ENCODE data around the gene MYH16.
"Not testable (repeated sequence)": the region's sequence is repeated elsewhere in the genome, so short reads cannot be mapped to it uniquely, and the experiment has no call there.

The MYH16 gene

DNA sequence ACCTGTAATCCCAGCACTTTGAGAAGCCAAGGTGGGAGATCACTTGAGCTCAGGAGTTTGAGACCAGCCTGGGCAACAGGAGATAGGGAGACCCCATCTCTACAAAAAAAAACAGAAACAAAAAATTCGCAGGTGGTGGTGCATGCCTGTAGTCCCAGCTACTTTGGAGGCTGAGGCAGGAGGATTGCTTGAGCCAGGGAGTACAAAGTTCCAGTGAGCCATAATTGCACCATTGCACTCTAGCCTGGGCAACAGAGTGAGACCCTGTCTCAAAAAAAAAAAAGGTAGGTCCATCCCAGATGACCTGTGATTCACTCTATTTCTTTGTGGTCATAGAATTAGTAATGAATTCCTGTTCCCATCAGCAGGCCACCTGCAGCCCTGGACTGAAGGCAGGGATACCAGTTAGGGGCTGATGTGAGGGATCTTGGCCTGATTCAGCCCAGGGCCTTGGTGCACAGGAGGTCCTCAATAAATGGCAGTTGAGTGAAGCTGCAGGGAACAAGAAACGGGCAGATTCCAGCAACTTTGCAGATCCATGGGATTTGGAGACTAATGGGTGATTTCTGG, at the start of gene MYH16:
Gene MYH16 (plus strand): TSS at position 364 of the 570 bp plus-strand sequence.
- no peak for DNase-seq (ENCODE audit: low spot score)

DNA sequence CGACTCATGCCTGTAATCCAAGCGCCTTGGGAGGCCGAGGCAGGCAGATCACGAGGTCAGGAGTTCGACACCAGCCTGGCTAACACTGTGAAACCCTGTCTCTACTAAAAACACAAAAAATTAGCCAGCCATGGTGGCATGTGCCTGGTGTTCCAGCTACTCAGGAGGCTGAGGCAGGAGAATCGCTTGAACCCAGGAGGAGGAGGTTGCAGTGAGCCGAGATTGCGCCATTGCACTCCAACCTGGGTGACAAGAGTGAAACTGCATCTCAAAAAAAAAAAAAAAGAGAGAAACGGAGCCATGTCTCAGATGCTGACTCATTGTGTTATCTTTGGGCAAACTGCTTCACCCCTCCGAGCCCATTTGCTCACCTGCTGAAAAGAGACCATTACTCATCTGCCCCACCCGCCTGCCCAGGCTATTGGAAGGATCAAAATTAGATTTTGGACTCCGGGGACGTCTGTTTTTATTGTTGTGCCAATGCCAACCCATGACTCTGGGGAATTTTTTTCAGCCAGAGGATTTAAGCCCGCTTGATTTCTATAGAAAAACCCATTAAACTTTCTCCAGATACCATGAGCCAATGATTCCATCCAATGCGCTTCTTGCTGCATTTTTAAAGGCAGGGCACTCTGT, 48.3 kb upstream of the MYH16 start:
- DNase-seq (ENCODE audit: low spot score): not testable (repeated sequence)

GRCh38 chr7:99224899-99225265, 47.8 kb upstream of the MYH16 start:
- no peak for DNase-seq (ENCODE audit: low spot score)

DNA sequence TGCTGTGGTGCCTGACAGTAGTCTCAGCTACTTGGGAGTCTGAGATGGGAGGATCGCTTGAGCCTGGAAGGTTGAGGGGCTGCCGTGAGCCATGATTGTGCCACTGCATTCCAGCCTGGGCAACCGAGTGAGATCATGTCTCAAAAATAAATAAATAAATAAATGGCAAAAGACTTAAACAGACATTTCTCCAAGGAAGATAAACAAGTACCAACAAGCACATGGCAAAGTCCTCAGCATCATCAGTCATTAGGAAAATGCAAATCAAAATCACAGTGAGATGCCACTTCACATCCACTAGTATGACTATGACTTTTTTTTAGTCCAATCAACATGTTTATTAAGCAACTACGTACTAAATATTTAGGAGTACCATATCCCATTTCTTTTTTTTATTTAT, 43.4 kb upstream of the MYH16 start:
- no peak for DNase-seq (ENCODE audit: low spot score)

- DNase-seq (ENCODE audit: low spot score): no peak
Observed at GRCh38 chr7:99232082-99232770, 40.4 kb upstream of the MYH16 start.

GRCh38 chr7:99232955-99233354, 39.7 kb upstream of the MYH16 start:
- DNase-seq (ENCODE audit: low spot score): not testable (repeated sequence)

DNA sequence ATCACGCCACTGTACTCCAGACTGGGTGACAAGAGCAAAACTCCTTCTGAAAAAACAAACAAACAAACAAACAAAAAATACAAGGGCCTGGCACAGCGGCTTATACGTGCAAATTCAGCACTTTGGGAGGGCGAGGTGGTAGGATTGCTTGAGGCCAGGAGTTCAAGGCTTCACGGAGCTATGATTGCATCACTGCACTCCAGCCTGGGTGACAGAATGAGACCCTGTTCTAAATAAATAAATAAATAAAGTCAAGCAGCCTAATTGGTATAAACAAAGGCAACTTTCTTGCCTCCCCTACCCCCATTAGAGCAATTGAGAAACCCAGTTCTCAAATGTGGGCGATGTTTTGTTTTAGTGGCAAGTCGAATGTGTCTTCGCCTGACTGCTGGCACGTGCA, 38.5 kb upstream of the MYH16 start:
- no peak for DNase-seq (ENCODE audit: low spot score)

GRCh38 chr7:99235925-99236324, 36.7 kb upstream of the MYH16 start:
- DNase-seq (ENCODE audit: low spot score): no peak

DNA sequence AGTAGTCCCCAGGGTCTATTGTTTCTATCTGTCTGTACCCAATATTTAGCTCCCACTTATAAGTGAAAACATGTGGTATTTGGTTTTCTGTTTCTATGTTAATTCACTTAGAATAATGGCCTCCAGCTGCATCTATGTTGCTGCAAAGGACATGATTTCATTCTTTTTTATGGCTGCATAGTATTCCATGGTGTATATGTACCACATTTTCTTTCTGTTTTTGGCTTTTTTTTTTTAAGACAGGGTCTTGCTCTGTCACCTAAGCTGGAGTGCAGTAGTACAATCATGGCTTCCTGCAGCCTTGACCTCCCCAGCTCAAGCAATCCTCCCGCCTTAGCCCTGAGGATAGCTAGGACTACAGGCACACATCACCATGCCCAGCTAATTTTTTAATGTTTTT, 34.8 kb upstream of the MYH16 start:
- DNase-seq (ENCODE audit: low spot score): not testable (repeated sequence)

DNA sequence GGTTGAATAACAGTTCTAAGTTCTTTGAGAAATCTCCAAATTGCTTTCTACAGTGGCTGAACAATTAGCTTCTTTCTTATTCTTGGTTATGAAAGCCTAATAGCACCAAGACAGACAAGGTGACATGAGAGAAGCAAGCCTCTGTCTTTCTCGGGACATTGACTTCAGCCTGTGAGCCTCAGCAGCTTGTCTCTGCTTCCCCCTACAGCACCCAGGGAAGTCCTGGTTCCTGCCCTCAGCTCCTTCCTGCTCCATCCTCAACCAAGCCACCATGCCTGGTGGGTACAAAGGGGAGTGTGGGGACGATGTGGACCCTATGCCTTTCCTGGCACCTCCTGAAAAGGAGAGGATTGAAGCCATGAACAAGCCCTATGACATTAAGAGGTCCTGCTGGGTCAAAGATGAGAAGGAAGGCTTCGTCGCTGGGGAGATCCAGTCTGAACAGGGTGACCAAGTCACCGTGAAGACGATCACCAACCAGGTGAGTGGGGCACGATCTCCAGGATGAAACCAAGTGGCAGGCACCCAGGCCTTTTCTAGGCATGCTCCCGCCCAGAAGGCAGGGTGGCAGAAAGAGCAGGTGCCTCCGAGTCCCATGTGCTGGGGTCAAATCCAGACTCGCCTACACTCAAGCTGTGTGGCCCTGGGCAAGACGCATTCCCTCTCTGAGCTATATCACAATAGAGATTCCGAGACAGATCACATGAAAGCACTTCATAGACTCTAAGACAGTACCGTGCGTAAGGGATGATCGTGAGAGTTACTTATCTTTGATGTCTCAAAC, 33.9 kb upstream of the MYH16 start:
- DNase-seq (ENCODE audit: low spot score): no peak

DNA sequence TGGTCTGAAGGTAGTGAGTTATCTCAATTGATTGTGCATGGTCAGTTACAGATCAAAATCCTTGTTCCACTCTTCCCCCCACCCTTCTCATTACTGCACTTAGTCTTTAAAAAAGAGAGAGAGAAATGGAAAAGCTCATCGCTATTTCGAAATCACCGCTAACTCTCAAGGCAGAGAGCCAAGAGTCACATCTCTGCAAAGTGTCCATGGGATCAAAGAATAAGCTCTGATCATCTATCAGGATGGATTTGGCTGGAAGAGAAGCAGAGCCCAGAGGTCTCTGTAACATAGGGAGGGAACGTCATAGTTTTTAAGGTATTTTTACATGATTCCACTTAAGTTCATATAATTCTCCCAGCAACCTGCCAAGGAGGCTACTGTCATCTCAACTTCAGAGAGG, 30.0 kb upstream of the MYH16 start:
- no peak for DNase-seq (ENCODE audit: low spot score)

GRCh38 chr7:99243751-99244337, 28.8 kb upstream of the MYH16 start:
- DNase-seq (ENCODE audit: low spot score): no peak

DNA sequence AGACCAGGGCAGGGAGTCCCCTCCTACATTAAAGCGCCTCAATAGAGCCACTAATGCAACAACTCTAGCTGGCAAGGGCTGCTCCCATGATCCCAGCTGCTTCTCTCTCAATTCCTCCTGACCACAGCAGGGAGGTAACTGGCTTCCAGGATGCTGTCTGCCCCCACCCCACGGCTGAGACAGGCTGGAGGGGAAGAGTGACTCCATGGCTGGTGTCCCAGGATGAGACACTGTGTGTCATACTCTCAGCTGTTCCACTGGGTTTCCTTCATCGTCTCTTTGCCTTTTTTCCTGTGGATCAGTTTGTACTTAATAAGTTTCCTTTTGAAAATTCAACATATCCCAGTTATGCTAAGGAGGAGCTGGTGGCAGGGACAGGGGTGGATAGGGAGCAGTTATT, 27.7 kb upstream of the MYH16 start:
- no peak for DNase-seq (ENCODE audit: low spot score)

GRCh38 chr7:99248391-99249095, 24.1 kb upstream of the MYH16 start:
- no peak for DNase-seq (ENCODE audit: low spot score)

DNA sequence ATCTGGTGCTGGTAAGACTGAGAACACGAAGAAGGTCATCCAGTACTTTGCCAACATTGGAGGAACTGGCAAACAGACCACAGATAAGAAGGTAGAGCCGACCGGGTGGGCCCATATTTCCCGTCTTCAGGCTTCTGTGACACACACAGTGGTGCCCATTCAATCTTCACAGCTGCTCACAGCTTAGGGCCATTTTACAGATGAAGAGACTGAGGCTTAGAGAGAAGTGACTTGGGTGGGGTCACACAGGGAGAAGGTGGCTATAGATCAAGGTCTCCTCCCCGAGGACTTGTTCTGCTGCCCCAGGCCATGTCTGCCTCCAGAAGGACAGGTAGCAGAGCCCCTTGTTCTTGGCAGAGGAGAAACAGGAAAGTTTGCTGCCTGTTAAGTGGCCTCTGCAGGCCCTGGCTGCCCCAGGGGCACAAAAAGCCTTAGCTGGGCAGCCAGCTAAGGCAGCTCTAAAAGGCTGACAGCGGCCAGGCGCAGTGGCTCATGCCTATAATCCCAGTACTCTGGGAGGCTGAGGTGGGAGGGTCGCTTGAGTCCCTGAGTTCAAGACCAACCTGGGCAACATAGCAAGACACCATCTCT, 22.6 kb upstream of the MYH16 start:
- DNase-seq (ENCODE audit: low spot score): no peak

DNA sequence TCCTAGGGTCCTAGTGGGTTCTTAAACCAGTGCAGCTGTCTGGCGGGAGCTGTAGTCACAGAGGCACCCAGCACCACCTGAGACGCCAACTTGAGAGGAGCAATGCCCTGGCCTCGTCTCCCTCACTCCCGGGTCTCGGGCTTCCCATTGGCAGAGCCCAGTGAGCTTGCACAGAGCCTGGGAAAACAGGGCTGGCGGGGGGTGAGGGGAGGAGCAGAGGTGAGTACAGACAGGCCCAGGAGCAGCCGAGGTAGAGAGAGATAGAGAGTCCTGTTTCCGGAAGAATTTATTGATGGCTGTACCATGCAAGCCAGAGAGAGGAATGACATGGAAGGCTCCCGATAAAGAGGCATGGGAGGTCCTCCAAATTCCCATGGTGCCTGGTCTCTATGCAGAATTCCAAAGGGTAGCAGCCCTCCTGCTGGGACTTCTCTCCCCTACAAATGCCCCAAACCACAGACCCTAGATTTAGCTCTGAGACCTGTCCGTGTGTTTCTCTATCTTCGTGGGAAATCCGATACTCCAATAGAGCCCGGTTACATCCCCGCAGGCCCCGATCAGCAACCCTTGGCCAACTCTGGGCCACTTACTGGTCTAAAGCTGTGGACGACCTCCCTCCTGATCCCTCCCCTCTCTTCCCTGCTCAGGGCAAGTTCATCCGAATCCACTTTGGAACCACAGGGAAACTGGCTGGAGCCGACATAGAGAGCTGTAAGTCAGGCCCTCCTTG, 20.3 kb upstream of the MYH16 start:
- no peak for DNase-seq (ENCODE audit: low spot score)

DNA sequence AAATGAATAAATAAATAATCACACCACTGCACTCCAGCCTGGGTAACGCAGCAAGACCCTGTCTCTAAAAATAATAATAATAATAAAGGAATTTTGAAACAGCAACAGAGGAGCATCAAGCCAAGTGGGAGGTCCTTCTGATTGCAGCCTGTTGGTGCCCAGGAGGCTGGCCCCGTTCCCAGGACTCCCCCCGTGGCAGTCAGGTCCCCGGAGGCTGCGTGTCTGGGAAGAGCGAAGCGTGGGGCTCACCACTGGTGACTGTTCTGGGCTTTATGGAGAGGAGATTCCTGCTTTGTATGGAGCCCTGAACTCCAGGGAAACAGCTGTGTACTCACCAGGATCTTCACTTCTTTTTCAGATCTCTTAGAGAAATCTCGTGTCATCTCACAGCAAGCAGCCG, 19.3 kb upstream of the MYH16 start:
- DNase-seq (ENCODE audit: low spot score): no peak

DNA sequence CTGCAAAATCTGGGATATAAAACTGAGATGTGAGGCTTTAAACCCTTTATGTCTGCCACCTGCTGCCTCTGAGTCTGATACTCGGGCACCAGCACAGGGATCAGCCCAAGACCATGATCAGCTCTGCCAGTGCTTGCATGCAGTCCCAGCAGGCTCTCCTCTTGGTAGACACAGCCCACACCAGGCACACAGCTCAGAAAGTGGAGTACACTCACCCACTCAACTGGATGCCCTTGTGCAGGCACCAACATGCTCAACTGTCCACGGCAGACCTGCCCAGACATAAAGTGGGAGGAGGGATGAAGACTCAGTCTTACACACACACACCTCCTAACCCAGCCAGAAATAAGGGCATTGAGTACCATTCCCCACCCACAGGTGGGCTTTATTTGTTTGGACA, 18.2 kb upstream of the MYH16 start:
- no peak for DNase-seq (ENCODE audit: low spot score)

DNA sequence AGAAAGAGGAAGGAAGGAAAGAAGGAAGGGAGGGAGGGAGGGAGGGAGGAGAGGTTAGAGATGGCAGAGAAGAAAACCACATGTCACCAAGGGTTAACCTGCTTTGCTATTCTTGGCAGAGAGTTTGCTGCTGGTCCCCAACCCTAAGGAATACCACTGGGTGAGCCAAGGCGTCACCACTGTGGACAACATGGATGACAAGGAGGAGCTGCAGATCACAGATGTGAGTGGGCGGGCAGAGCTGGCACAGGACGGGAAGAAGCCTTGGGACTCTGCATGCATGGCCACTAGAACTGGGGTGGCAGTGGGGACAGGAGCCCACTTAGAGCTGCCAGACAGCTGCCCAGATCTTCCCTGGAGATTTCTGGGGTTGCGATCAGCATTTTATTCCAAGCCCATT, 17.2 kb upstream of the MYH16 start:
- no peak for DNase-seq (ENCODE audit: low spot score)

DNA sequence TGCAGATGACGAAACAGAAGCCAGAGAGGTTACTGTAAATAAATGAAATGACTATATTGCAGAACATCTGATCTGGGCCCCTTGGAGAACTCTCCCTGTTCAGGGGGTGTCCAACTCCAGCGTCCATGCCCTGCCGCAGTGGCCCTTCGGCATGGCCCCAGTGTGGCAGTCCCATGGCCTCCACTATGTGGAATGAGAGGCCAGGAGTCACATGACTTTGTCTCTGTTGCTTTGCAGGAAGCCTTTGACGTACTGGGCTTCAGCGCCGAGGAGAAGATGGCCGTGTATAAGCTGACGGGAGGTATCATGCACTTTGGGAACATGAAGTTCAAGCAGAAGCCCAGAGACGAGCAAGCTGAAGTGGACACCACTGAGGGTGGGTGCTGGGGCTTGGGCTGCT, 15.6 kb upstream of the MYH16 start:
- DNase-seq (ENCODE audit: low spot score): no peak

- DNase-seq (ENCODE audit: low spot score): no peak
Observed at GRCh38 chr7:99257675-99258074, 15.0 kb upstream of the MYH16 start.
